Measurements from ENCODE around the gene DDX3X.

DNA sequence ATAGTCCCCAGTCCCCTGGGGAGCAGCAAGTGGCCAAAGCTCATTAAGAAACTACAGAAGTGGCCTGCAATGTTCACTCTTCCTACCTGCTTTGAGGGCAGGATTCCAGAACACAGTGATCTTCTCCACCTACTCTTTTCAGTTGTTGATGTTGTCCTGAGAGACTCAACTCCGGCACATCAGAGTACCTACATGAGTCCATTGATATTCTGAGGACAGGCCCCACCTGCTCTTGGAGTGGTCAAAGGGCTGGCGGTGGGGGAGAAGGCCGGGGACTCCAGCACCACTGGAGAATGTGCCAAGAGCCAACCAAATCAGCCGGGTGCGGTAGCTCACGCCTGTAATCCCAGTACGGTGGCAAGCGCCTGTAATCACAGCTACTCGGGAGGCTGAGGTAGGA is 29.8 kb upstream of the DDX3X start:
- TF ChIP-seq EZH2 (IDR thresholded peaks at IDR 0.05; ENCODE audit: low read length): no peak
- TF ChIP-seq, protein P1, sequence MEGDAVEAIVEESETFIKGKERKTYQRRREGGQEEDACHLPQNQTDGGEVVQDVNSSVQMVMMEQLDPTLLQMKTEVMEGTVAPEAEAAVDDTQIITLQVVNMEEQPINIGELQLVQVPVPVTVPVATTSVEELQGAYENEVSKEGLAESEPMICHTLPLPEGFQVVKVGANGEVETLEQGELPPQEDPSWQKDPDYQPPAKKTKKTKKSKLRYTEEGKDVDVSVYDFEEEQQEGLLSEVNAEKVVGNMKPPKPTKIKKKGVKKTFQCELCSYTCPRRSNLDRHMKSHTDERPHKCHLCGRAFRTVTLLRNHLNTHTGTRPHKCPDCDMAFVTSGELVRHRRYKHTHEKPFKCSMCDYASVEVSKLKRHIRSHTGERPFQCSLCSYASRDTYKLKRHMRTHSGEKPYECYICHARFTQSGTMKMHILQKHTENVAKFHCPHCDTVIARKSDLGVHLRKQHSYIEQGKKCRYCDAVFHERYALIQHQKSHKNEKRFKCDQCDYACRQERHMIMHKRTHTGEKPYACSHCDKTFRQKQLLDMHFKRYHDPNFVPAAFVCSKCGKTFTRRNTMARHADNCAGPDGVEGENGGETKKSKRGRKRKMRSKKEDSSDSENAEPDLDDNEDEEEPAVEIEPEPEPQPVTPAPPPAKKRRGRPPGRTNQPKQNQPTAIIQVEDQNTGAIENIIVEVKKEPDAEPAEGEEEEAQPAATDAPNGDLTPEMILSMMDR (optimal IDR thresholded peaks at IDR 0.05 in 1 of 3, IDR thresholded peaks at IDR 0.05 in 1 of 3, conservative IDR thresholded peaks at IDR 0.05 in 1 of 3; ENCODE audit: extremely low read depth in 1 of 3, insufficient read depth in 2 of 3, low read length in 3 of 3): no peak

Measured in keratinocyte (primary cell).